Stomach smooth muscle (tissue), 2 donors: ENCODE data around the gene ARL15.

ENCODE experiments used
- H3K27ac ChIP-seq: one replicate; pipeline ENCODE4 v1.7.0; 2013; ENCODE audit warnings: mild to moderate bottlenecking, low read length, inconsistent platforms
- H3K27me3 ChIP-seq, 2 donors: one replicate each; pipeline ENCODE4 v1.7.0; 2013; ENCODE audit warnings: low read length in 2 of 2; ENCODE audit not compliant: insufficient read depth in 2 of 2, control insufficient read depth in 1 of 2
- H3K36me3 ChIP-seq, 2 donors: one replicate each; pipeline ENCODE4 v1.7.0; 2013; ENCODE audit warnings: low read length in 2 of 2; ENCODE audit not compliant: control insufficient read depth in 2 of 2, insufficient read depth in 2 of 2
- H3K4me1 ChIP-seq: one replicate; pipeline ENCODE4 v1.7.0; 2013; ENCODE audit warnings: low read length; ENCODE audit not compliant: control insufficient read depth, insufficient read depth
- H3K4me3 ChIP-seq, 2 donors: one replicate each; pipeline ENCODE4 v1.7.0; 2013; ENCODE audit warnings: low read length in 2 of 2
- H3K9ac ChIP-seq, 2 donors: one replicate each; pipeline ENCODE4 v1.7.0; 2013; ENCODE audit warnings: low read length in 2 of 2, mild to moderate bottlenecking in 1 of 2
- H3K9me3 ChIP-seq, 2 donors: one replicate each; pipeline ENCODE4 v1.7.0; 2013; ENCODE audit warnings: low read length in 2 of 2; ENCODE audit not compliant: control insufficient read depth in 2 of 2
- donor health status: healthy.
- donor health status: Pancreatic carcinoma.

ARL15 gene

GRCh38 chr5:54009357-54009756 lies 301.0 kb downstream of the ARL15 start:
- Histone ChIP-seq H3K9ac (no peak overlapping the region), H3K9me3 (peaks cover 0 to 6% of the 10 kb centered on the region in 2 donors), H3K27ac (no peak overlapping the region), H3K27me3 (no peaks in the 10 kb centered on the region), H3K4me3 (no peak overlapping the region), H3K4me1 (no peaks in the 10 kb centered on the region), H3K36me3 (no peaks in the 10 kb centered on the region)

DNA sequence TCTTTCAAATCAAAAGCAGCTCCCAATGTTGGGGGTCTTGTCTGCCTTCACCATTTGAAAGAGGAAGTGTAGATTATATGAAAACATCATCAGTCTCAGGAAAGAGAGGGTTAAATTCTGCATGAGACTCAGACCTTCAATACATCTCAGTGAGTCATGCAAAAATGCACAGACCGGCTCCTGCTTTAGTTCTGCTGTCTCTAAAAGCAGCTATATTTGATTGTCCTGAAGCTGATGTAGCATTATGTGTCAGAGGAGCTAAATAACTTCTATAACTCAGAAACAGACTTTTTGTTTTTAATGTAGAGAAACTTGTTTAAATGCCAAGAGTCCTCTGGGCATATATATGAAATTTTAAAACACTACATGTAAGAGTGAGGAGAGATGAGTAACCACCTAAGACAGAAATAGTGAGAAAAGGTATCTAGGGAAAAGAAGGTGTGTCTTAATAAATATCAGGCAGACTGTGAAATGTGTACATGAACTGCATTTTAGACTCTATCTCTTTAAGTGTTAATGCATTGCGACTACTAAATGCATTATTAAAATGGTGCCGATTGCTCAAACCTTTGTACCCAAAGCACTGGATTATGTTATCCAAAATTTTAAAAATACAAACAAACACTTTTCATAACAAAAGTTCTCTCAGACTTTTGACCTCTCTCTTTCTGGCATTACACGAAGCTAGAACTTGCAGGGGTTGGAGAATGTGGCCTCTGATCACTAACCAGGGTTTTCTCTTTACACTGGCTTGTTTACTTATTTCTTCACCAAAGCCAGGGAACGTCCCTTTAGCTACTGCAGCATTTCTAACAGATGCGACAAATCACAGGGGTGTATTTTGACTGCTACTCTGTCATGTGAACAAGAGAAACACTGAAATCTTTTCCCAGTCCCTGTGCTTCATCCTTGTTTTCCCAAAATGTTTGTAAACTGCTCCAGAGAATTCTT lies 302.3 kb downstream of the ARL15 start:
- no peaks in the 10 kb centered on the region for H3K36me3 ChIP-seq
- H3K27ac ChIP-seq: no peak overlapping the region
- H3K4me3 ChIP-seq: no peak overlapping the region
- no peaks in the 10 kb centered on the region for H3K4me1 ChIP-seq
- H3K27me3 ChIP-seq: no peaks in the 10 kb centered on the region
- no peaks in the 10 kb centered on the region for H3K9me3 ChIP-seq
- H3K9ac ChIP-seq: no peak overlapping the region

DNA sequence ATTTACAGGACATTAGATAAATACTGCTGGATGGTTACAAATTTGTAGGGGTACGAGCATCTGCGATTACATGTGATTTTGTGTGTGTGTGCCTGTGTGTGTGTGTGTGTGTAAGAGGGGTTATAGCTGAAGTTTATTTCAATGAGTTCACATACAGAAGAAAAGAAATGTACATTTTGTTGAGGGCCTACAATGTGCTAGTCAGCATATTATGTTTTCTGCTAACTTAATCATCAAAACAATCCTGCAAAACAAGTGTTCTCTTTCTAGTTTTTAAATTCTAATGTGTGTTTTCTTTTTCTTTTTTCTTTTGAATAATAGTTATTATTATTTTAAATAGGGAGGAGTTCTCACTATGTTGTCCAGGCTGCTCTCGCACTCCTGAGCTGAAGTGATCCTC lies 305.7 kb downstream of the ARL15 start:
- Histone ChIP-seq H3K9me3 (no peaks in the 10 kb centered on the region), H3K4me1 (no peaks in the 10 kb centered on the region), H3K4me3 (no peak overlapping the region), H3K27me3 (no peaks in the 10 kb centered on the region), H3K9ac (no peak overlapping the region), H3K27ac (no peak overlapping the region), H3K36me3 (no peaks in the 10 kb centered on the region)

DNA sequence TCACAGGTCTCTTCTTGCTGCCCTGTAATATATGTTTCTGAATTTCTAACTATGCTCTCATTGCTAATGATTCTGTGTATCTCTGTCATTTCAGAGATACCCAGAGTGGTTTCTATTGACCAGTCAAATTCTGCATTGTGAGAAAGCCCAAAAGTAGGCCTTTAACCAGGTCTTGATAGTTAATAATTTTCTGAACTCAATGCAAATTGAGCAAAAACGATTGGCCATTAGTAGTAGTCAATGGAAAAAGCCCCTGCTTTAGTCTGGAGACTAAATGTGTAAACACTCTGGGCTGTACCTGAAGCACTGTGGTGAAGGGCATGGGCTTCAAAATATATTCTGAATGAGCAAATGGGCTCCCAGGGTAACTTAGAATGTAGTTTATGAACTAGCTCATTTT lies 307.6 kb downstream of the ARL15 start:
- Histone ChIP-seq H3K4me1 (no peaks in the 10 kb centered on the region), H3K36me3 (no peaks in the 10 kb centered on the region), H3K9ac (no peak overlapping the region), H3K27ac (no peak overlapping the region), H3K27me3 (no peaks in the 10 kb centered on the region), H3K9me3 (no peaks in the 10 kb centered on the region), H3K4me3 (no peak overlapping the region)

DNA sequence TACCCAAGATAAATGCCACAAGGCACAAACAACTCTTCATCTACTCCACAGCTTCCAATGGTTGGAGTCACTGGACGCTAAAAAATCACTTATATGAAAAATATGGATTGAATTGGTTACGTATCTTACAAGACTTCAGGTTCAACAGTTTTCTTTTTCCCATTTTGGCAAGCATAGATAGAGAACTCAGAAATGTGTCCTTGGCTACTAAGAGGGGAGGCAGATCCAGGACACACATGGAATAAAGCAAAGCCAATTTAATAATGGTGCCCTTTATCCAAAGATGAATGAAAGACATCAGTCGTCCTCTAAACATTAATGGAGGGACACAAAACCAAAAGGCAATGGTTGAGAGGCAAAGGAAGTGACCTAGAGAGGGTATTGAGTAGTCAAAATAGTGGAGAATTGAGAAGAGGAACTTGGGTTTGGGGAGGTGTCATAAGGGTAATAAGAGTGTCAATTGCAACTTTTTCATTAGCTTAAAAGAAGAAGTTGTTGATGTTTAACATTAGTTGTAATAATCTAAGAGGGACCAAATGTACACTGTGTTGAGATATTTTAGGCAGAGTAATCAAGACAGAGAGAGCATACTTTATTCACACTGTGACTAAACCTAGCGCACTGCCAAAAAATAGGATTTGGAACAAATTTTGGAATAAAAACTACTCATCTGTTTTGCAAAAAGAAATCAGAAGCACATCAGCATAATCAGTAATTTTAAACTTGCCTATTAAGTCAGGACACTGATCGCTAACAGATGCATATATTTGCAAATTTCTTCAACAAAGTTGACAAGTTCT lies 308.2 kb downstream of the ARL15 start:
- no peaks in the 10 kb centered on the region for H3K36me3 ChIP-seq
- H3K4me1 ChIP-seq: no peaks in the 10 kb centered on the region
- H3K9ac ChIP-seq: no peak overlapping the region
- no peaks in the 10 kb centered on the region for H3K9me3 ChIP-seq
- no peak overlapping the region for H3K27ac ChIP-seq
- H3K27me3 ChIP-seq: no peaks in the 10 kb centered on the region
- H3K4me3 ChIP-seq: no peak overlapping the region

- Histone ChIP-seq H3K27ac (no peak overlapping the region), H3K36me3 (no peaks in the 10 kb centered on the region), H3K27me3 (no peaks in the 10 kb centered on the region), H3K9me3 (no peaks in the 10 kb centered on the region), H3K9ac (no peak overlapping the region), H3K4me3 (no peak overlapping the region), H3K4me1 (no peaks in the 10 kb centered on the region)
Measured at GRCh38 chr5:54000011-54000410, 310.4 kb downstream of the ARL15 start.

DNA sequence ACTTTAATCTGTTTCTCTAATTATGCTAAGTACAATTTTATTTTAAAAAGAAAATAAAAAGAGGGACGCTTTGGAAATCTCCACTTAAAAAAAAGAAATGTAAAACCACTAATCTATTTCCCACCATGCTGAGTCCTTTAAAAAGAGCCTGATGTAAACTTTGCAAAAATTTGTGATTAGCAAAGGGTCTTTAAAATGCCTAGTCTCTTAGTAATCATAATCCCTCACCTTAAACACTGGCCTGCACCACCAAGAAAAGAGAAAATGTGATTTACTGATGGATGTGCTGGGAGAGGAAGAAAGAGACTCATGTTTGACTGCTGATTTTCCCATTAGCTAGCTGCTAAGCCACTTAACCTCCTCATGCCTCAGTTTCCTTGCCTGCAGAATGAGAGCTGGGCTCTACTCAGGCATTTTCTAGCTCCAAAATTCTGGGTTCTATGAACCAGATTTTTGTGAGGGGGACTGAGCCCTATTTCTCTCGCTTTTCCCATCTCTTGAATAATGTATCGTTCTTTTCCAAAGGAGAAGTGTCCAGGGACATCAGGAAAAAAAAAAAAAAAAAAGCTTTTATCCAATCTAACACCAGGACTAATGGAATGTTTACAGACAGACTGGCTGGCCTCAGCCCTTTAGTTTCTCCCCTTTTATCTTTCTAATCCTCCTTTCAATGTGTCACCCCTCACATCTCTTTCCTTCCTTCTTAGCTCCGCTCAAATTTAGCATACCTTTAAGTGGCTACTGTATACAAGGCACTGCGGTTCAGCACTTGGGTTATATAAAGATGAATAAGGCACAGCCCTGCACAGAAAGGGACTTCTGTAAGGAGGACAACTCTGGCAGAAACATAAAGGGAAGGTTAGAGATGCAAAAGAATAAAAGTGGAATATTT lies 312.4 kb downstream of the ARL15 start:
- H3K4me1 ChIP-seq: no peaks in the 10 kb centered on the region
- no peaks in the 10 kb centered on the region for H3K27me3 ChIP-seq
- no peaks in the 10 kb centered on the region for H3K9me3 ChIP-seq
- no peaks in the 10 kb centered on the region for H3K36me3 ChIP-seq
- H3K4me3 ChIP-seq: no peak overlapping the region
- no peak overlapping the region for H3K27ac ChIP-seq
- no peak overlapping the region for H3K9ac ChIP-seq

GRCh38 chr5:53996008-53996407 lies 314.4 kb downstream of the ARL15 start:
- Histone ChIP-seq H3K9ac (no peak overlapping the region), H3K27ac (no peak overlapping the region), H3K27me3 (no peaks in the 10 kb centered on the region), H3K4me3 (no peak overlapping the region), H3K36me3 (no peaks in the 10 kb centered on the region), H3K9me3 (no peaks in the 10 kb centered on the region), H3K4me1 (no peaks in the 10 kb centered on the region)

- H3K36me3 ChIP-seq: no peaks in the 10 kb centered on the region
- no peak overlapping the region for H3K9ac ChIP-seq
- no peak overlapping the region for H3K4me3 ChIP-seq
- no peaks in the 10 kb centered on the region for H3K27me3 ChIP-seq
- no peaks in the 10 kb centered on the region for H3K9me3 ChIP-seq
- H3K4me1 ChIP-seq: no peaks in the 10 kb centered on the region
- no peak overlapping the region for H3K27ac ChIP-seq
Measured at GRCh38 chr5:53994148-53994547, 316.2 kb downstream of the ARL15 start.

DNA sequence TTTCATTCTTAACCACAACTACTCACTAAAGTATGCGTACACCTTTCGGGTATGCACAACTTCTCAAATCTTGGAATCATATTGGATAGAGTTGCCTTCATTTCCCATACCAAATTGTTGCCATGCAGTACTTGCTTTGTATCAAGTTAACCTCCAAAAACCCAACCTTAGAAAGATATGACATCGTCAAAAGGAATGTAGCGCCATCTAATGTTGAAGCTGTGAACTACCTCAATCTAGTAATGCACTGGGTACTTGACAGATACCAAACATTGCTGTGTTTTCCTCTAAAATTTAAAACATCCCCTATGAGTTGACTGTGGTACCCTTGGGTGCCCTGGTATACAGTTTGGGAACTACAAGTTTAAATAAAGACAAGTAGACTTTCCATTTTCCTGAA lies 318.4 kb downstream of the ARL15 start:
- Histone ChIP-seq H3K9ac (no peak overlapping the region), H3K4me1 (no peaks in the 10 kb centered on the region), H3K4me3 (no peak overlapping the region), H3K27ac (no peak overlapping the region), H3K27me3 (no peaks in the 10 kb centered on the region), H3K36me3 (no peaks in the 10 kb centered on the region), H3K9me3 (no peaks in the 10 kb centered on the region)
